ENCODE data around the gene SRPK2.

- TF ChIP-seq CTCF (conservative IDR thresholded peaks at IDR 0.05; ENCODE audit: low read length) (no peak), EZH2phosphoT487 (IDR thresholded peaks at IDR 0.05; ENCODE audit: borderline replicate concordance) (no peak)
Measured at GRCh38 chr7:105388356-105389087, at the start of gene SRPK2.

All from Loucy (cell line).